Stimulated activated CD8-positive, alpha-beta memory T cell treated with anti-CD3 and anti-CD28 coated beads, Interleukin-15, amount 100 ng/mL, for 24 hours (primary cell): ENCODE data around the gene CCNE1.

Experiments used
- DNase-seq: peaks from one replicate; pipeline ENCODE4 v3.0.0-alpha.2; 2020; ENCODE audit warnings: low read depth

The CCNE1 gene

DNA sequence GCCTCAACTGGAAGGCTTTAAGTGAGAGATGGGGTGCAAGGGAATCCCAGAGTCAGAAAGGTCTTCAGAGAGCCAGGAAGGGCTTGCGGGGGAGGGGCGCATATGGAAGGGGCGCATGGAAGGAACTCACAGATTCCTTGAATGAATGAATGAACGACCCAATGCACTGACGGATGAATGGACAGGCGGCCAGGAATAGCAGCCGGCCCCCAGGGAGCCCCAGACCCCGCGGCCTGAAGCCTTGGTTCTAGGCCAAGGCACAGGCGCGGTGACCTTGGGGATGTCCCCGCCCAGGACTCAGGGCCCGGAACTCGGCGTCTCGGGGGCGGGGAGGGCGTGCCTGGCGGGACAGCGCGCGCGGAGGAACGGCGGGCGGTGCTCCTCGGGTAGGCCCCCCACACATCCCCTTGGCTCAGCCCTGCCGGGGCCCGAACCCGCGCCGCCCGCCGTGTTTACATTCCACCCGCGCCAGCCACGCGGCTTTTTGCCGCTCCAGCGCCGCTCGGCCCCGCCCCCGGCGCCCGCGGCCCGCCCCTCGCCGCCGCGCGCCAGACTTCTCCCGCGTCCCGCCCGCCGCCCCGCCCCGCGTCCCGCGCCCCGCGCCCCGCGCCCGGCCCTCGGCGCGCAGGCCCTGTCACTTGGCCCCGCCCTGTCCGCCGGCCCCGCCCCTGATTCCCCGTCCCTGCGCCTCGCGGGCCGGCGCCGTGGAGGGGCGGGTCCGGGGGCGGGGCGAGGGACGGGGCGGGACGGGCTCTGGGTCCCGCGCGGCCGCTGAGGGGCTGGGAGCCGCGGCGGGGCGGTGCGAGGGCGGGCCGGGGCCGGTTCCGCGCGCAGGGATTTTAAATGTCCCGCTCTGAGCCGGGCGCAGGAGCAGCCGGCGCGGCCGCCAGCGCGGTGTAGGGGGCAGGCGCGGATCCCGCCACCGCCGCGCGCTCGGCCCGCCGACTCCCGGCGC lies at the start of gene CCNE1:
CCNE1 (plus strand) TSS at position 867 of the 955 bp plus-strand sequence. CDS start 565 bp downstream, outside the sequence.
- DNase-seq, result peak; percentile 95

GRCh38 chr19:29763196-29763595 lies 48.6 kb upstream of the CCNE1 start:
- DNase-seq, result no peak

DNA sequence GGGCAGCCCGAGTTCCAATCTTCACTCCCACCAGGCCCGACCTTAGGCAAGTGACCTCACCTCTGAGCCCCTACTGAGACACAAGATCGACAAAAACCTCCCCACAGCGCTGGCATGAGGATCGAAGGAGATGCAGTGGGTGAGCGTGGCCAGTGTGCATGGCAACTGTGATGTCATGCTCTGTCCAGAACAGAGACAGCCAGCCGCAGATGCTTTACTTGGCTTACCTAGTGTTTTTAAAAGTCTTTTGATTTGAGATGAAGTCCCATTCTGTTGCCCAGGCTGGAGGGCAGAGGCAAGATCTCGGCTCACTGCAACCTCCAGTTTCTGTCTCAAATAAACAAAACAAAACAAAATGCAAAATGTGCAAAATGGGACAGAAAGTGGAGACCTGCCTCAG lies 47.4 kb upstream of the CCNE1 start:
- no peak for DNase-seq

DNA sequence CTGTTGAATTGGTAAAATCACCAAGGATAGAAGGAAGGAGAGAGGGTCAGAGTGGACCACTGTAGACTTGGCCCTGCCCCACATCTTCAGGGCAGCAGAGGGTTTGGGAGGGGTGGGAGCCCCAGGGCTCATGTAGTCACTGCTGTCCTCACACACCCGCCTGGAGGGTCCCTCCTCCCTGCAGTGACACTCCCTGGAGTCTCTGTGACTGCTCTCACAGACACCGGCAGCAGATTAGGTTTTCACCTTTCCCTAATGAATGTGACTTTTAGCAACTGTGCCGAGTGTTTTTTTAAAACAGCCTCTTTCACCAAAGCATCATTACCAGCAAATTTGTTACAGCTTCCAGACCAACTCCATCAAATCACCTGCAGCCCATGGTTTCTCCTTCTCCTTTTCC lies 45.7 kb upstream of the CCNE1 start:
- no peak for DNase-seq

DNA sequence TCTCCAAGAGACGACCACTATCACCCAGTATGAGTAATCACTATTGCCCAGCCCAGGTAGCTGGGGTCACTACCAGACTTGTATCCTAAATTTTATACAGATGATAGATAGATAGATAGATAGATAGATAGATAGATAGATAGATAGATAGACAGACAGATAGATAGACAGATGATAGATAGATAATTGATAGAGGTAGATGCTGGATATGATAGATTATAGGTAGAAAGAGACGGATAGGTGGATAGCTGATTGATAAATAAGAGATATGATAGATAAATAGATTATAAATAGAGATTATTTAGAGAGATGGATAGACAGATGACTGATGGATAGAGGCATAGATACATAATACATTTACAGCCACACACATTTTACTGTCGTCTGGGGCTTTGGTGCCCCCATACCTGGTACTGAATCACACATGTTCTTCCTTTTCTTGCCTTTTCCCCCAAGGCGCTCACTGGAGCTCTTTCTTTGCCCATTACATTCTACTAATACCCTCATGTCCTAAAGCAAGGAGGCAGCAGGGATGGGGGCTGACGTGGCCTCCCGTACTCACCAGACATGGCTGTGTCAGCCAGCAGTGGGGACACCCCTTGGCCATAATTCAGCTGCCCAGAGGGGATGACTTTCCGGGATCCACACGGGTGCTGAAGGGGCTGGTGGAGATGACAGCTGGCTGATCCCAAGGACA lies 44.6 kb upstream of the CCNE1 start:
- no peak for DNase-seq

GRCh38 chr19:29768166-29768565 lies 43.6 kb upstream of the CCNE1 start:
- no peak for DNase-seq

DNA sequence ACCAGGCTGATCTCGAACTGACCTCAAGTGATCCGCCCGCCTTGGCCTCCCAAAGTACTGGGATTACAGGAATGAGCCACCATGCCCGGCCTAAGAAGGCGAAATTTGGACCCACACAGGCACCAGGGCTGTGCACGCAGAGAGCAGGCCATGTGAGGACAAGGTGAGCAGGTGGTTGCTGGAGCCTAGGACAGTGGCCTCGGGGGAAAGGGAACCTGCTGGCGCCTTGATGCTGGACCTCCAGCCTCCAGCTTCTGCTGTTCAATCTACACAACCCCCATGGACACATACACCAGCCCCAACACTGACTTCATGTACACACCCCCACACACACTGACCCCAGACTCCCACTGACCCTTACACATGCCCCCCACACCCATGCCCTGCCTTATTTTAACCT lies 41.8 kb upstream of the CCNE1 start:
- DNase-seq, result no peak

- DNase-seq, result no peak
These were observed 41.1 kb upstream of the CCNE1 start for GRCh38 chr19:29770648-29771047.

DNA sequence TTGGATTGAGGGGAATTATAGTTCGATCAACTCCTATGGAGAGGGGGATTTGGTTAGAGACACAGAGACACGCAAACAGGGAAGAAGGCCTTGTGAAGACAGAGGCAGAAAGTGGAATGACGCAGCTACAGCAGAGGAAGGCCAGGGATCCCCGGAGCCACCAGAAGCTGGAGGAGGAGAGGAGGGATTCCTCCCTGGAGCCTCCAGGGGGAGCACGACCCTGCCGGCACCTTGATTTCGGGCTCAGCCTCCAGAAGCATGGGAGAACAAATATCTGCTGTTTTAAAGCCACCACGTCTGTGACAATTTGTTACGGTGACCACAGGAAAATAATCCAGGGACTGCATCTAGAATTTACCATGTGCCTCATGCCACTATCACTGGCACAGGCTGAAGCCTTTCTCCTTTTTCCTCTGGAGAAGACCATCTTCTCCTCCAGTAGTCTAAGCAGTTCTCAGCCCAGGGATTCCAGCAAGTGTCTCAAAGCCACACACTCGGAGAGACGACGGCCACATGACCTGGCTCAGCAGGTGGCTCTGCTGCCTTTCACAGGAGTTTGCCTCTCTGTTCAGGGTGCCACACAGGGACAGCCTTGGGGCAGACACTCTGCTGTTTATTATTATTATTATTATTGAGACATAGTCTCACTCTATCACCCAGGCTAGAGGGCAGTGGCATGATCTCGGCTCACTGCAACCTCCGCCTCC lies 39.9 kb upstream of the CCNE1 start:
- DNase-seq, result no peak

GRCh38 chr19:29772696-29773095 lies 39.1 kb upstream of the CCNE1 start:
- DNase-seq, result no peak

DNA sequence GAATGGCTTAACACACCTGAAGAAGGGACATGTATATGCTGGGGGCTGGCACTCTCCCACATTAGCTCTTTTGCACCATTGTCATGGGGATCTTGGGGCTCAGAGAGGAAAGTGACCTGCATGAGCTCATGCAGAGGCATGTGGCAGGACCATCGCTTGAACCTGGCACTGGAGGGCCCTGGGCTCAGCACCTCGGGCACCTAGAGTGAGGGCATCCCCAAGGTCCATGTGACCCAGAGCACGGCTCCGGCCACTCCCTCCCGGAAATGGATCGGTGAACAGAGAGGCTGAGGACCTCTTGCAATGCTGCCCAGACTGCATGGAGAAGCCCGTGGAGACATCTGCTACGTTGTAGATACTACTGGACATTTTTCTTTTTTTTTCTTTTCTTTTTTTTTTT lies 38.6 kb upstream of the CCNE1 start:
- no peak for DNase-seq

DNA sequence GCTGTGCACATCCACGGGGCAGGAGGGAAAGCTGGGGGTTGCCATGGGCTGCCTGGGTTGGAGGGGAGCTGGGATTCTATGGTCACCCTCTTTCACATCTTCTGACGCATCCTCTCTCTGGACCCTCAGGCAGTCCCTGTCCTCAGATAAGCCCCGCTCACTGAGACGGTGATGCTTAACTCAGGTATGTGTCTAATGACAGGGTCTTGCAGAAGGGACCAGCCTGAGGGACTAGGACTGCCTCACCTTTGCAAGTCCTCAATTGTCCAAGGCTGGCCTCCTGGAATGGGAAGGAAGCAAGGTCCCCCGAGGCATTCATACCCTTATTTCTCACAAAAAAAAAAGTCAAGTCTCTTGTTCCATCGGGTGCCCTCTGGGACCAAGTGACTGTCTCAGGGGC lies 37.7 kb upstream of the CCNE1 start:
- no peak for DNase-seq

DNA sequence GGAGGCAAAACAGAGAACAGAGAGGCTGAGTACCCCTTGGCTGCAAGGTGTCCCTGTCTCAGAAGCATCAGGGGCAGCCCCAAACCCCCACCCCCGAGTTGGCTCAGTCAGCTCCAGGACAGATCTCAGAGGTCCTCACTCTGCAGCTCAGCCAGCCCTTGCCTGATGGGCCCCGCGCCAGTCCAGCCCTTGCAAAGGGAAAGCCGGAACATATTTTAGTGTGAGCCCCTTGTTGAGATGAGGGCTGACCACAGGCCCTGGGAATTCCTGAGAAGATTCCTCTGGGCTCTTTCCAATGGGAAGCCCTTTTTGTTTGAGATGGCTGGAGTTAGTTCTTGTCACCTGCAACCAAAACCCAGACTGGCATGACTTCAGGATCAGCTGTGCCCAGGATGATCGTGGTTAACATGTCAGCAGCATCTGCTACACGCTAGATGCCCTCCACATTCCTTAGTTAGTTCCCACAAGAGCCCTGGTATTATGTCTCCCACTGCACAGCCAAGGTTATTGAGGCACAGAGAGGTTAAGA lies 33.9 kb upstream of the CCNE1 start:
- no peak for DNase-seq

- no peak for DNase-seq
These were observed 31.9 kb upstream of the CCNE1 start for GRCh38 chr19:29779921-29780320.

GRCh38 chr19:29781386-29782259 lies 30.2 kb upstream of the CCNE1 start:
- DNase-seq, result no peak

DNA sequence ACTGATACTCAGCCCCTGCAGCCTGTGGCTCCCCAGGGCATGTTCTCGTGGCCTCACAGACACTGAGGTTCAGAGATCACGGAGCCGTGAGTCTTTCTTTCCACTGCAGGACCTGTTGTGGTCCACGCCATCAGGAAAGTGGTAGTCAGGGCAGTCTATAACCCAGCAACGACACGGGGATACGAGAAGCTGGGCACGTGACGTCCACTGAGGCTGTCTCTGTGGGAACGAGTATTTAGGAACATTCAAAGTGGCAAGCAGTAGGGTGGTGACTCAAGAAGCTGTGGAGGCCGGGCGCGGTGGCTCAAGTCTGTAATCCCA lies 29.6 kb upstream of the CCNE1 start:
- no peak for DNase-seq

DNA sequence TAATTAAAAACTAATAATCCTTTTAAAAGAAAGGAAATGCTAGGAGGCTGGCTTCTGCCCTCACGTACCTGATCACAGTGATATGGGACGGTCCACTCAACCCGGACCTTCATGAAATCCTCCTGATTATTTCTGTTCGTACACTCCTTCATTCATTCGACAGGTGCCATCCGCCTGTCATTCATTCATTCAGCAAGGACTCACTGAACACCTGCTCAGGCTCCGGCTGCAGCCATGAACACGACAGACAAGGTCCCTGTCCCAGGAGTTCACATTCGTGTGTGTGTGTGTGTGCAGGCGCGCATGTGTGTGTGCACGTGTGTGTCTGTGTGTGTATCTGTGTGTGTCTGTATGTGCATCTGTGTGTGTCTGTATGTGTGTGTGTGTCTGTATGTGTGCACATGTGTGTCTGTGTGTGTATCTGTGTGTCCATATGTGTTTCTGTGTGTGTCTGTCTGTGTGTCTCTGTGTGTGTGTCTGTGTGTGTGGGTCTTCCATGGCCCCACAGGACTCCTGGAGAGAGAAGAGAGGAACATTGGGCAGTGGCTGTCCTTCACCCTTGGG lies 28.1 kb upstream of the CCNE1 start:
- no peak for DNase-seq

GRCh38 chr19:29784598-29785223 lies 27.1 kb upstream of the CCNE1 start:
- DNase-seq, result no peak

GRCh38 chr19:29785360-29785759 lies 26.4 kb upstream of the CCNE1 start:
- DNase-seq, result no peak

- DNase-seq, result no peak
These were observed 25.7 kb upstream of the CCNE1 start for GRCh38 chr19:29785955-29786589.
